ES-I3 (cell line): ENCODE data around the gene URB1.

Experiments
- H3K36me3 ChIP-seq: 2 replicates; pipeline ENCODE4 v1.6.1; 2013; ENCODE audit warnings: mild to moderate bottlenecking, low read length, control low read depth, moderate library complexity; ENCODE audit not compliant: insufficient read depth
- H3K4me1 ChIP-seq: 2 replicates; pipeline ENCODE4 v1.6.1; 2013; ENCODE audit warnings: mild to moderate bottlenecking, control low read depth, low read length; ENCODE audit not compliant: insufficient read depth
- H3K9ac ChIP-seq: 2 replicates; pipeline ENCODE4 v1.6.1; 2013; ENCODE audit warnings: low read depth, mild to moderate bottlenecking, low read length, moderate library complexity
- H3K9me3 ChIP-seq: 2 replicates; pipeline ENCODE4 v1.6.1; 2013; ENCODE audit warnings: mild to moderate bottlenecking, low read length, moderate library complexity; ENCODE audit not compliant: control insufficient read depth, insufficient read depth

Gene URB1

DNA sequence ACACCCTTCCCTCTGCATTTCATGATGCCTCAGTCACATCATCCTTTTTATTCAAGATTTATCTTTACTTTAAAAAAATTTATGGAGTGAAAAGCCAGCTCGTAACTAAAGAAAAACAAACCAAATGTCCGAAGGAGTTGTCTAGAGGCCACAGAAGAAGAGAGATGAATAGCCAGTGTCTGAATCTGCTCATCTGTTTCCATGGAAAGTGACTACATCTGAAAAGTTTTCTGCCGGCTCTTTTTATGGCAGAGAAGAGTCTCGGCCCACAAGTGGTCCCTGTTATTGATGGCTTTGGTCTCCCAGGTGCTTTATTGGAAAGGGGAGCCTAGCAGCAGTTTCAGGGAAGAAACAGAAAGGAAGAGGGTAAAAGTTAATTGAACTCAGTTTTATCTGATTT is 25.3 kb upstream of the URB1 start:
- H3K36me3 ChIP-seq = no peaks in the 10 kb centered on the region
- no peak overlapping the region for H3K9ac ChIP-seq
- H3K9me3 ChIP-seq = peaks cover 7% of the 10 kb centered on the region; the same call in 1 of the 2 replicates
- 0 out of 2 replicates have a peak, but pooled peaks cover 8% of the 10 kb centered on the region for H3K4me1 ChIP-seq

DNA sequence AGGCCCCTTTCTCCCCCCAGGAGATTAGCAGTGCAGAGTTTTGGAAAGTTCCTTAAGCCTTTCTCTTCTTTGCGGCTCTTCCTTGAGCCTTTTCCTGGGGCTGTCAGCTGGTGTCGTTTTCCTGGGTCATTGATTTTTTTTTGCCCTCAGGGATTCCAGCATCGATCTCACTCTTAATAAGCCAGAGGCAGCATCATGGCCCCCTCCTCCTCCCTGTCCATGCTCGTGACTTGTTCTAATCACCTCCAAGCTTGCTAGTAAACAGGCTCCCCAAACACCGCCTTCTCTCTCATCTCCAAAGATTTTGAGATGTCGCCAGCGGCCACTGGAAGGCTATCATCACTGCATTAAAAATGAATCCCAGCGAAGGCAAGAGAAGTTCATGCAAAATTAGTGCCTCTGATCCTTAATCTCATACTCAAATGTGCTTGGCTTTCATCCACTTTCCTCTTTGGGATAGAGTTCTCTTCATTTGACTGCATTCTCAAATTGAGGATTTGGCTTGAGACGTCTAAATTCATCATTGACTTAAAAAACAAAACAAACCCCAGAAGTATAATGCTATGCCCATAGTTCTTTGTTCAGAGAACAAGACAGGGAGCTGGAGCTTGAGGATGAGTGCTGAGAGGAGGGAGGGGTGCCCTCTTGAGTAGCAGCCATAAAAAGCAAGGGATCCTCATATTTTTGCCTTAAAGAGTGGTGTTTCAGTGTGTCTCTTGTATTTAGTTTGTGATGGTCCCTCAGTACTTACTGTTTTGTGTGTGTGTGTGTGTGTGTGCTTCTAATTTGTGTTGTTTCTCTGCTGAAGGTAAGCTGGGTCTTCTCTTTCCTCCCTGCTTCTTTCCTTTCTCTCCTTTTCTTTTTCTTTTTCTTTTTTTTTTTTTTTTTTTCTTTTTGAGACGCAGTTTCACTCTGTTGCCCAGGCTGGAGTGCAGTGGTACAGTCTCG is 22.9 kb upstream of the URB1 start:
- no peak overlapping the region for H3K9ac ChIP-seq
- H3K4me1 ChIP-seq = 0 out of 2 replicates have a peak, but pooled peaks cover 8% of the 10 kb centered on the region
- no peaks in the 10 kb centered on the region for H3K36me3 ChIP-seq
- H3K9me3 ChIP-seq = no peaks in the 10 kb centered on the region

DNA sequence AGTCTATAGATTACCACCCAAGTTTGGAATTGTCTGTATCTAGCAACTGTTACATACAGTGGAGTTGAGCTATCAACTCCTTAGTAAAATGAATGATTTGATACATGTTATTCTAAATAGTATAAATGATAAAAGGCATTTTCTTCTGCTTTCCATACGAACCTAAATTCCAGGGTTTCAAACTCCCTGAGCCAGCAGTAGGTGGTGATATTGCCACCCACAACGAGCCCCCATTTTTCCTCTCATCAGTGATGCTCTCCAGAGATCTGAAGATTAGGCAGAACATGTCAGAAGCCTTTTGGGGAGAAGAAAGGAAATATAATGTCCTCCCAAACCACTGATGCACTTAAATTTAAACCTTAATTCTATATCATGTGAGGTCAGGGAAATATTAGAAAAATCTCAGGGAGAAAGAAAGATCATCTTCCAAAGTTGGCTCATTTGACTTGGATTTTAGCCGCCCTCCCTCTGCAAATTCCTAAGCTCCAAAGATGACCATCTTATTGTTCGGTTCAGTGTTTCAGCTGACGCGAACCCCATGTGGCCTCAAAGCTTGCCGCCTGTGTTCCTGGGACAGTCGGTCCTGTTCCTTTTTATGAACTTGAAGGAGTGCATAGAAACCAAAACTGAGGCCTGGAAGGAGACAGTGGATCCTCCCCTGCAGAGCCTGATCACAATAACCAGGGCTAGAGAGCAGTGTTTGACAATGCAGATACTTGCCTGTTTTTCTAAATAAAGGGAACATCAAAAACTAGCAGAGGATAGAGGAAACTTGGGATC is 22.0 kb upstream of the URB1 start:
- Histone ChIP-seq H3K9me3 (no peaks in the 10 kb centered on the region), H3K9ac (no peak overlapping the region), H3K36me3 (no peaks in the 10 kb centered on the region), H3K4me1 (0 out of 2 replicates have a peak, but pooled peaks cover 8% of the 10 kb centered on the region)

DNA sequence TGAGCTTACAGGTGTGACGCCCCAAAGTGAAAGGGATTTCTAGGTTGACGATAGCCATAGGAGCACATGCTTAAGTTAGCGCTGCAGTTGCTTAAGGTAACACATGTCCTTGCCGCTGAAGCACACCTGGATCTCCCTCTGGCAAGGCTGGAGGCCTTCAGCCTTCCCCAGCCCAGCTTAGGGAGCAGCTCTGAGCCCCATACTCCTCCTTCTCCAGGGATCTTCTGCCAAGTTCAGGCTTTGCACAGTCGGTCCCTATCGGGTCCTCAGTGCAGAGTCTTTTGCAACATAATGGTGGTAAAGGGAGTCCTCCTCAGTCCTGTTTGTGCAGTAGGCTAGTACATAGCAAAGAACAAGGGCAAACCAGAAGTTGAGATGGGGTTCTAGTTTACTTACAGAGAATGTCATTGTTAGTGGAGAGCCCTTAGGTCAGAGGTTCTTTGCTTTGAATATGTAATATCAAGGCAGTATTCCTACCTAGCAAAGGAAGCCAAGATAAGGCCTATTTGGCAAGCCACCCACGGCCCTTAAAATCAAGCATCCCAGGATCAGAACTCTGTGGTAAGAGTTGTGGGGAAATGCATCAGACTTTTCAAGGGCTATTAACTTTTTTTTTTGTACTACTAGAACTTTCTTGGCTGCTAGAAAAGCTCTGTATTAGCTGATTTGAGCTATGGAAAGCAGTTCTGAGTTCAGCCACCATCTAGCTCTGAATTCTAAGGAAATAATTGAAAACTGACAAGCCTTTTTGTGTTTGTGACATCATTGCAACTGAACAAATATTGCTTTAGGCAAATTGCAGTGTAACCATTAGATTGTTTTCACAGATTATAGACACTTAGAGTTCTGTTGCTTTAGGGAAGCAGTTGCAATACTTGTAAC is 21.1 kb upstream of the URB1 start:
- no peak overlapping the region; the same call in 1 of the 2 replicates for H3K9ac ChIP-seq
- 0 out of 2 replicates have a peak, but pooled peaks cover 8% of the 10 kb centered on the region for H3K4me1 ChIP-seq
- no peaks in the 10 kb centered on the region for H3K9me3 ChIP-seq
- no peaks in the 10 kb centered on the region for H3K36me3 ChIP-seq

DNA sequence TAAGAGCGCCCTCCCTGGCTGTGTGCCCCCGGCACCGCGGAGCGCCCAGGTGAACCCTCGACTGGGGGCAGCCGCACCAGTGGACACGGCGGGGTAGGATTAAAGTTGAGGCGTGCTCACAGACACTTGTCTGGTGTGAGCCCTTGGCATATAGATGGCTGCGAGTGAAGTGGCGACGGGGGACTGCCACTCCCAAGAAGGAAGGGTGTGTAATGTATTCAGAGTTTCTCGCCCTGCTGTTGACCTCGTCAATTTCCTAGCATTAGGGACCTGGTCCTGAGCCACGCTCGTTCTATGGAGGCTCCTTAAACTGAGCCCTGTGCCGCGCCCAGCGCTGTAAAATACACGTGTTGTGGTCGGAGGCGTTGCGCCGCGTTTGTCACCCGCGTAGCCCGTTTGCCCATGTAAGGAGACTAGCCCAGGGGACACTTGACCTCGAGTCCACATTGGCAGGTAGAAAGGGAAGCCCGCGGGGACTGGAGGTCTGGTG is 20.2 kb upstream of the URB1 start:
- Histone ChIP-seq H3K36me3 (no peaks in the 10 kb centered on the region), H3K9me3 (no peaks in the 10 kb centered on the region), H3K4me1 (0 out of 2 replicates have a peak, but pooled peaks cover 8% of the 10 kb centered on the region), H3K9ac (peak overlapping the region; percentile 49; the same call in 1 of the 2 replicates)

DNA sequence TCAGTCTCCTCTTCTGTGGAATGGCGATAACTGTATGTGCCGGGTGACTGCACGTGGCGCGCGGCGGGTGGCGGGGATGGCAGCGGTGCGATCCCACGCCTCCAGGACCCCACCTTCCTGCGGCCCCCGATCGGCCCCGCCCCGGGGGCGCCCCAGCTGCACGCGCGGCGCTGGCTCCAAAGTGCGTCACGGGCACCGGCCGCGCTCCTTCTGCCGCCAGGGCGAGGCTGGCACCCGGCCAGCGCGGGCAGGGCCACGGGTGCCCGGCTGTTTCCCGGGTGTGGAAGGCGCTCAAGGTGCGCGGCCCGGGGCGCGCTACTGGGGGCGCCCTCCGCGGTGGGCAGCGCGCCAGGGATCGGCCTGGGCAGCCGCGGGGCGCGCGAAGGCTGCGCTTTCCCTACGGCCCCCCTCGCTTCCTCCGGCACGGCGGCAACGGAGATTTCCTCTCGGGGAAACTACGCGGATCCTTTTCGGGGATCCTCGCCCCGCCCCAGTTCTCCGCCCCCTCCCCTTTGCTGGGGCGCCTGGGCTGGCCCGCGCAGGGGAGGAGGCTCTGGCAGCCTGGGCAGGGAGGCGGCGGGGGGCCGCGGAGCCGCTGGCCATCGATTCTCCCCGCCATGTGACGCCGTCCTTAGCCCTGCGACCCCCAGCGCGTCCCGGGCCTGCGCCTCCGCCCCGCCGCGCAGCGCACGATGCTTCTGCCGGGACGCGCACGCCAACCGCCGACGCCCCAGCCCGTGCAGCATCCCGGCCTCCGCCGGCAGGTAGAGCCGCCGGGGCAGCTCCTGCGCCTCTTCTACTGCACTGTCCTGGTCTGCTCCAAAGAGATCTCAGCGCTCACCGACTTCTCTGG is 19.6 kb upstream of the URB1 start, which contains the start of gene EVA1C:
Gene EVA1C (plus strand): TSS at position 545 of the 853 bp plus-strand sequence. CDS start 148 bp downstream, at position 693.
- H3K36me3 ChIP-seq = no peaks in the 10 kb centered on the region
- H3K9me3 ChIP-seq = no peaks in the 10 kb centered on the region
- H3K9ac ChIP-seq = peak within 1 kb of the TSS; percentile 49; the same call in 1 of the 2 replicates
- 0 out of 2 replicates have a peak, but pooled peaks cover 8% of the 10 kb centered on the region for H3K4me1 ChIP-seq

DNA sequence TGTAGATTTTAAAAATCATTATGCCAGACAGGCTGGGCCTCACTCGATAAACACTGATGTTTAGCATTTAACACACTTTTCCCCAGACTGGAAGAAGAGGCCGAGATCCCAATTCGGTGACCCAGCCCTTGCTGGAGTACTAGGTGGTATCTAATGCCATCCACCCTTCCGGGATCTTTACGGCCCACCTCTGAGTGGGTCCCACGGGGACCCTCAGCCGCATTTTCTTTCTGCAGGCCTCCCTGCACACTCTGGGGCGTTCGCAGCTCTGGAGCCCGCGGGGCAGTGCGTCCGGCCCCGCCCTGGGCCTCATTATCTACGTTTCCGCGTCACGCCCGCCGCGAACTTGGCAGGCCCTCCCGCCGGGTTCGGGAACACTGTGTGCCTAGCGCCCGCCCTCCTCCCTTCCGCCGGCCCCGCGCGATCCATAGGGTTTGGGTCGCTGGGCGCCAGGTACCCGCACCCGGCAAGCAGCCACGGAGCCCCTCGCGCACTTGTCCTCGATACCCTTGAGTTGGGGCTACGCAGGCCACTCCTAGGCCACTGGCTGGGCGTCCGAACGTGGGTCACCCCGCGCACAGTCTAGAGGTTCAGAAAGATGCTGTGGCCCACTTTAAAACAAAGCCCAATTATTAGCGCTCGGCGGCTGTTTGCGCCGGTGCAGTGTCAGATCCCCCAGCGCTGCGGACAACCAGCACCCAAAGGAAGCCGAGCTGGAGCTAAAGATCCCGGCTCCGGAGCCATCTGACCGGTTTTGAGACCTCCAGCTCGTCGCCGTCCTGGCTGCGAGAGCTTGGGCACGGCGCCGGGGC is 18.7 kb upstream of the URB1 start:
- no peaks in the 10 kb centered on the region for H3K36me3 ChIP-seq
- peak overlapping the region; percentile 49; the same call in 1 of the 2 replicates for H3K9ac ChIP-seq

DNA sequence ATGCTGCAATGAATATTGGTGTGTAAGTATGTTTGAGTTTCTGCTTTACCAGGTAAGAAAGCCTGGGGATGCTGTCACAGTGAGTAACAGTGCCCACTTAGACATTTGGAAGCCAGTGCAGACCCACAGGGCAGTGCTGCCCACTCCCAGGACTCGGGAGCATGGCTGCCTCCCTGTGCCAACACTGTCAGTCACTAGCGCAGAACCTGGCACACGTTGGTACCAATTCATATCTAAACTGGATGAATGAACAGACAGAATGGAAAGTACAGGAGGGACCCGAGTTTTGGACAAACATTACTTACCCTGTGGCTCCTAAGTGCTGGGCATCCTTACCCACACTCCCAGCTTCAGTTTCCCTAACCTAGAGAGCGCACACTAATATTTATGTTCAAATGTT is 18.1 kb upstream of the URB1 start:
- Histone ChIP-seq H3K9me3 (no peaks in the 10 kb centered on the region), H3K9ac (no peak overlapping the region), H3K4me1 (0 out of 2 replicates have a peak, but pooled peaks cover 8% of the 10 kb centered on the region), H3K36me3 (no peaks in the 10 kb centered on the region)

More for the DNA sequence above, 18.7 kb upstream of the URB1 start:
- H3K9me3 ChIP-seq = no peaks in the 10 kb centered on the region
- 0 out of 2 replicates have a peak, but pooled peaks cover 8% of the 10 kb centered on the region for H3K4me1 ChIP-seq

DNA sequence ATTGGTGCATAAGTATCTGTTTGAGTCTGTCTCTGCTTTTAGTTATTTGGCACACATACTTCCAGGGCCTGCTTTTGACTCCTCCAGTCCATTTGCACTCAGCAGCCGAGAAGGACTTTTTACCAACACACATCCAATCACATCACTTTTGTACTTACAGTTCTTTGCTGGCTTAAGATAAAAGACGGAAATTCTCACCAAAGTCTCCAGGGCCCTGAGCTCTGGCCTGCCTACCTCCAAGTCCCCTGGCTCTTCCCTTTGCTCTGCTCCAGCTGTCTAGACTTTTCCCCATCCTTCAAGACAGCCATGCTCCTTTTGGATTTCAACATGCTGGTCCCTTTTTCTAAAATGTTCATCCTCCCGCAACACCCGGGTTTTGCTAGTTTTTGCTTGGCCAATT is 17.5 kb upstream of the URB1 start:
- no peaks in the 10 kb centered on the region for H3K36me3 ChIP-seq
- H3K9me3 ChIP-seq = no peaks in the 10 kb centered on the region
- no peak overlapping the region for H3K9ac ChIP-seq
- H3K4me1 ChIP-seq = 0 out of 2 replicates have a peak, but pooled peaks cover 8% of the 10 kb centered on the region

DNA sequence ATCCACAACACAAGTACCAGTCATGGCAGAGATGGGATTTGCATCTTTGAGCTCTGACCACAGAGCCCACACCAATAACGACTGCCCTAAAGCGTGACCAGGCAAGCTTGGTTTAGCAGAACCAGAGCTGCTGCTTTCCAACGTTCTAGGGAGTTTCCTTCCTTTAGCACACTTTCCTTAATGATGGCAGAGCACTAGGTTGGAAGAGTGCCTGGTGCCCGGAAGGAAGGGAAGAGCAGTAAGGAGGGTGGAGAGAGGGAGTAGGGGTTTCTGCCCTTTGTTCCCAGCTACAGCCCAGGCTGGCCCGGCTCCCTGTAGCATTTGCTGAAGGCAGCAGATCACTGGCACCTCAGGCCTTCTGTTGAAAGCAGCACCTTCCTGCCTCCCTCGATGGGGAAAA is 13.6 kb upstream of the URB1 start:
- no peaks in the 10 kb centered on the region for H3K4me1 ChIP-seq
- H3K9ac ChIP-seq = no peak overlapping the region
- no peaks in the 10 kb centered on the region for H3K36me3 ChIP-seq
- H3K9me3 ChIP-seq = no peaks in the 10 kb centered on the region

DNA sequence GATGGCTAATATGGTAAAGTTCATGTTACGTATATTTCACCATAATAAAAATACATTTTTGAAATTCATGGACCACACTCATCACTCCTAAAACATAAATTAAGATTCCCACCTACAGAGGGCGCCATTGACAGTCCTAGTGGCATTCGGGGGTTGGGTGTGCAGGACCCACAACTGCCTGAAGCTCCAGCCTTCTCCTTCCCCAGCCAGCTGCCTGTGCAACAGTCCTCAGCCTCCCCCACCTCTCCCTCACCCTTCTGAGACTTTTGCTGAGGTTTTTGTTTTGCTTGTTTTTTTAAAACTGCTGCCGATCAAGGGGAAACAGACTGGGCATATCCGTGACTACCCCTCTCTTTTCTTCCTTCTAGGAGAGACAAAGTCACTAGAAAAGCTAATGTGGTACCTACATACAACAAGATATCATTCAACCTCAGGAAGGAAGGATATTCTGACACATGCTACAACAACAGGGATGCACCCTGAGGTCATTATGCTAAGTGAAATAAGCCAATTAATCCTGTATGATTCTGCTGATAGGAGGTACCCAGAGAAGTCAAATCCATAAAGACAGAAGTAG is 10.5 kb upstream of the URB1 start:
- H3K36me3 ChIP-seq = no peaks in the 10 kb centered on the region
- no peaks in the 10 kb centered on the region for H3K9me3 ChIP-seq
- H3K9ac ChIP-seq = no peak overlapping the region
- H3K4me1 ChIP-seq = no peaks in the 10 kb centered on the region

DNA sequence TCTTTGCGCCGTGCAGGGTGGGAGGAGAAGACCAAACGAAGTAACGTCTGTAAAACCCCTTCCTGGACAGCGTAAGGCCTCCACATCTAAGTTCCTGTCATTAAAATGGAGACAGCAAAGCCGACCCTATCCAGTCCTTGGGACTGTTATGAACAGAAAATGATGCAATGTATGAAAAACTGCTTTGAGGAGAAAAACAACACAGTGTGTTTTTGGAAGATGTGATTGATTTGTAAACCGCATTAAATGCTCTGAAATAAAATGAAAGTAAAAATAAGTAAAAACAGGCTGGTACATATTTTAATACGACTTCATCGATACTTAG is 827 bp upstream of the URB1 start:
- Histone ChIP-seq H3K36me3 (peaks cover 6% of the 10 kb centered on the region; the same call in 1 of the 2 replicates), H3K4me1 (peaks cover 12% of the 10 kb centered on the region; the same call in 1 of the 2 replicates), H3K9me3 (no peaks in the 10 kb centered on the region), H3K9ac (peak overlapping the region; percentile 80)
